Sciatic nerve (tissue), 2 donors: ENCODE measurements around the gene GGTLC3. TPM values are rescaled to one million over a fixed set of nuclear protein-coding genes. Genes with fewer than 3 reads are reported as not detected.
"Not testable (repeated sequence)": the region's sequence is repeated elsewhere in the genome, so short reads cannot be mapped to it uniquely, and the experiment has no call there.

Experiments
- ATAC-seq: fragments of 200-7000 bp; cut with Tn5 transposase; one replicate; pipeline ENCODE4 v1.9.1; 2020; ENCODE audit warnings: mild to moderate bottlenecking, moderate library complexity
- DNase-seq: peaks from one replicate; pipeline ENCODE4 v3.0.0-alpha.2; 2020; ENCODE audit warnings: low spot score
- intact Hi-C: fragments of 100-400 bp; cut with DNase I; formaldehyde crosslinking; loops from one replicate; pipeline ENCODE4 v1.14.2; 2022
- total RNA-seq: library from RNA; stranded (reverse); fragmentation: NEBNext Ultra II Directional; extraction: Animal tissue kit (Norgen Biotek cat#: 25700); gene quantifications from one replicate; pipeline ENCODE4 v1.2.1, GENCODE V29; 2021
- donor health status: DM: no; HTN: no; CAD: no.
- donor health status: DM: no; HTN: no; CAD: no.

GGTLC3 gene
- total RNA-seq, result not detected

GRCh38 chr22:18518061-18518460 is at the start of gene GGTLC3:
TSS of gene GGTLC3 (minus strand) at chr22:18518161. CDS start at chr22:18517897, 264 bp downstream.
- DNase-seq, intact Hi-C loops, ATAC-seq: not testable (repeated sequence)

- DNase-seq, intact Hi-C loops, ATAC-seq: not testable (repeated sequence)
These were observed 42.4 kb upstream of the GGTLC3 start for GRCh38 chr22:18560099-18560974.

GRCh38 chr22:18558939-18559338 is 41.0 kb upstream of the GGTLC3 start:
- intact Hi-C loops, DNase-seq: not testable (repeated sequence)
- peak; percentile 43 for ATAC-seq

- DNase-seq, intact Hi-C loops: not testable (repeated sequence)
- peak; percentile 90 for ATAC-seq
These were observed 40.6 kb upstream of the GGTLC3 start for GRCh38 chr22:18558516-18558915.

- ATAC-seq, result peak; percentile 69
- DNase-seq, intact Hi-C loops: not testable (repeated sequence)
These were observed 36.6 kb upstream of the GGTLC3 start for GRCh38 chr22:18554280-18555256.

GRCh38 chr22:18552839-18553597 is 35.1 kb upstream of the GGTLC3 start:
- DNase-seq, intact Hi-C loops: not testable (repeated sequence)
- peak; percentile 82 for ATAC-seq

GRCh38 chr22:18551046-18551445 is 33.1 kb upstream of the GGTLC3 start:
- ATAC-seq, intact Hi-C loops, DNase-seq: not testable (repeated sequence)

- ATAC-seq, intact Hi-C loops, DNase-seq: not testable (repeated sequence)
These were observed 31.7 kb upstream of the GGTLC3 start for GRCh38 chr22:18549458-18550179.

GRCh38 chr22:18544615-18545014 is 26.7 kb upstream of the GGTLC3 start:
- DNase-seq, intact Hi-C loops, ATAC-seq: not testable (repeated sequence)

- DNase-seq, intact Hi-C loops, ATAC-seq: not testable (repeated sequence)
These were observed 25.4 kb upstream of the GGTLC3 start for GRCh38 chr22:18543400-18543799.

- DNase-seq, intact Hi-C loops, ATAC-seq: not testable (repeated sequence)
These were observed 22.0 kb upstream of the GGTLC3 start for GRCh38 chr22:18539994-18540393.

- intact Hi-C loops, DNase-seq: not testable (repeated sequence)
- peak; percentile 43 for ATAC-seq
These were observed 16.4 kb upstream of the GGTLC3 start for GRCh38 chr22:18534315-18534714.

GRCh38 chr22:18533633-18534032 is 15.7 kb upstream of the GGTLC3 start:
- ATAC-seq, intact Hi-C loops, DNase-seq: not testable (repeated sequence)

- ATAC-seq, result peak; percentile 39
- intact Hi-C loops, DNase-seq: not testable (repeated sequence)
These were observed 11.6 kb upstream of the GGTLC3 start for GRCh38 chr22:18529416-18530145.

GRCh38 chr22:18528597-18529415 is 10.8 kb upstream of the GGTLC3 start:
- DNase-seq (peak; percentile 90), ATAC-seq (peak; percentile 99)
- intact Hi-C loops, result not testable (repeated sequence)
